Medulla oblongata (tissue), 1 donor: ENCODE measurements around the gene TST.

Source experiments
- DNase-seq: peaks from one replicate; pipeline ENCODE4 v3.0.0-alpha.2; 2015; ENCODE audit errors: extremely low spot score

The TST gene

DNA sequence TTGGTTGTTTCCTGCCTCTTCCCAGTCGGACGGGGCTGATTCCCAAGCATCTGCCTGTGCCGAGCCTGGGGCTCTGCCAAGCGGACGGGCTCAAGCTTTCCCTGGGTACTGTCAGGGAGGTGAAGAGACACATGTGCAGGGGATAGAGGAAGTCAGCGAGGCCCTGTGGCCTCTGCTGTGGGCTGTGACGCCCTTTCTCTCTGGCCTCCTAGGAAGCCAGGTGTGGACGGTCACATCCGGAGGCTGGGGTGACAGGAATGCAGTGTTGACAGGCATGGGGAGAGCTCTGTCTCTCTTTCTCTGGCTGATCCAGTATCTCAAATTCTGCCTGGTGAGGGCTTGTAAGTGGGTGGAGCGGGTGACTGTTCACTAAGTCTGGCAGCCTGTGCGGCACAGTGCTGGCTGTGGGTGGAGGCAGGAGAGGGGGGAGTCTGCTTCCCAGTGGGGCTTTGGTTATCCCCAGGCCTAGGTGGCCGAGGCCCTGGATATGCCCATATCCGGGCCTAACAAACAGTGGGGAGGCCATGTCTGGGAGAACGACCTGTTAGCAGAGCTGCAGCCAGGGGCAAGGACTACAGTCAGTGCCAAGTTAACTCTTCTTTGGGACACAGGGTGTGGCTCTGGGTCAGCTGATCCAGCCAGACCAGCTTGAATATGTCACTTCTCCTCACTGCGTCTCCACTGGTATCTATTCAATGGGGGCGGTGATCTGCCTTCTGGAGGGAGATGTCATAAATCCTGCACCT lies 34.2 kb upstream of the TST start:
- no peak for DNase-seq

DNA sequence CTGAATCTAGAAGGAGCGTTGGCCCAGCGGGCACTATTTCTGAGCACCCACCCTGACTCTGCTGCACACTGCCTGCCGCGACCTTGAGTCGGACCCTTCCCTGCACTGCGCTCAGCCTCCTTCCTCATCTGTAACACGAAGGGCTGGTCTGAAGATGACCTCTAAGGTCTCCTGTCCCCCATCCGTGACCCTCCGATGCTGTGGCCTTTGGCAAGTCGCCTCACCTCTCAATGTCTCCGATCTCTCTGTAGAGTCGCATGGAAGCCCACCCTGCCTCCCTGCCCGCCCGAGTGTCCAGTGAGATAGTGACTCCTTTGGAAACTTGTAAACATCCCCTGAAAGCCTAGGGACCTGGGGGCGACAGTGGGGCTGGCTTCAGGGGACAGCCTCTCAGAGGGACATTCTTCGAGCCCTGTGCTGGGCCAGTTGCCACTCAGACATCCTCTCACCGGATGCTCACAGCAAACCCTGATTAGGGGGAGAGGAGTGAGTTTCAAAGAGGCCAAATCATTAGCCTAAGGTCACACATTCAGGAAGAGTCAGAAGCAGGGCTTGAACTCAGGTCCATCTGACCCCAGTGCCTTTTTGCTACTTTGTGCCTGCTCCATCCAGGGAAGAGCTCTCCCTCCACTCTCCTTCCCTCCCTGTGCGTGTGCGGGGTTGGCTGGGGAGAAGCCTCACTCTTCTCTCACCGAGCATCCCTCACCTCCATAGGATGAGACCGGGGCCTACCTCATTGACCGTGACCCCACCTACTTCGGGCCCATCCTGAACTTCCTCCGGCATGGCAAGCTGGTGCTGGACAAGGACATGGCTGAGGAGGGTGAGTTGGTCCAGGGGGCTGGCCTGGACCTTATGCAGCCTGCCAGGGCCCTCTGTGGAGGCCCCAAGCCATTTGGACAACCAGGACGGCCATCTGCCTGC lies 33.4 kb upstream of the TST start:
- no peak for DNase-seq

GRCh38 chr22:37051391-37052385 lies 32.4 kb upstream of the TST start, which contains the start of gene KCTD17:
TSS of gene KCTD17 (plus strand) at chr22:37051742. CDS start at chr22:37051761, 19 bp downstream.
- DNase-seq = peak; percentile 71

DNA sequence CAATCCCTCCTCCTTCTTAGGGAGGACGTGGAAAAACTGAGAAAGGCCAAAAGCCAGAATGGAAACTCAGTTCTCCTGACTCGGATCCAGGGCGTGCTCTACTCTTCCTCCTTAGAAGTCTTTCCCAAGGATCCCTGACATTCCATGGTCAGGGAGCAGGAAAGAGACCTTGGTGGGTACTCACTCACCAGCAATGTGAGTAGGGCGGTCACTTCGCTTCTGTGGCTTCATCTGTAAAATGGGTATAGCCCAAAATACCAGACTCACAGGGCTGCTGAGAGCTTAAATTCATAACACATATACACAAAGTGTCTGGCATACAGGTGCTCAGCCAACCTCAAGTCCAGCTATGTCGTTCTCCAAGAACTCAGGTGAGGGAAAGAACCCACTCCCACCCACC lies 31.7 kb upstream of the TST start:
- DNase-seq = no peak

DNA sequence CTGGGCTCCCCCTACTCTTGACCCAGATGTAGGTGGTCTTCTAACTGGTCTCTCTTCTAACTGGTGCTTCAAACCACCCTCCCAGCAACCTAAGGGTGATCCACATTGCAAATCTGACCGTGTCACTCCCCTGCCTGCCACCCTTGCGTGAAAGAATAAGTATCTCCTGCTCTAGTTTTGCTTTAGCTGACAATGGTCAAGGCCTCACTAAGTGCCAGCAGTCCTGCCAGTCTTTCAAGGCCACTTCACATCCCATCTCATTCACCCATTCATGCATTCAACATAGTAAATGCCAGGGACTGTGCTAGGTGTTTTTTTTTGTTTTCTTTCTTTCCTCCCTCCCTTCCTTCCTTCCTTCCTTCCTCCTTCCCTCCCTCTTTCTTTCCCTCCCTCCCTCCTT lies 30.0 kb upstream of the TST start:
- DNase-seq = no peak

DNA sequence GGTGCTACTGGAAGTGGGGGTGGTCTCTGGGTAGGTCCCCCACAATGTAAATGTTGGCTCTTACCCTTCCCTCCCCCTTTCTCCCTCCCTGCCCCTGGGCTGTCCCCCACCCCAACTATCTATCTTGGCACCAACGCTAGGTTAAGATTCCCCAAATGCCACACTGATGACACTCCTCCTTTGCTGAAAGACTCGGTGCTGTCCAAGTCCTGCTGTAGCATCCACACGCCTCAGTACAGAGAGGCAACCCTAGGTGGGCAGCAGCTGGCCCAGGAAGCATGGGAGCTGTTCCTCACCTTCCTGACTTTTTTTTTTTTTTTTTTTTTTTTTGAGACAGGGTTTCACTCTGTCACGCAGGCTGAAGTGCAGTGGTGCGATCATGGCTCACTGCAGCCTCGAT lies 28.9 kb upstream of the TST start:
- no peak for DNase-seq

DNA sequence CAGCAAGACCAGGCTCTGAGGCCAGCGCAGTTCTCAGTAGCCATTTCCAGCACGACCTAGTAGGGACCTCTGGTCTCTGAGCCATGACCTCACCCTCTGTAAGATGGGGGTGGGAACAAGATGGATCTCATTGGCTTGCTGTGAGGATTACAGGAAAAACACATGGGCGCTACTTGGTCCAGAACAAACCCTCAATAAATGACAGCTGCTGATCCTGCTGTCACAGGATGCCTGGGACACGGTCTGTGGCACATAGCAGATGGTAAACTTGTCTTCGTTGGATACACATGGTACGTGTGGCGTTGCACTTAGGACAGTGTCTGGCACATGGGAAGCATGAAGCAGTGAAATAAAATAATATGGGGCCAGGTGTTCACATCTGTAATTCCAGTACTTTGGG lies 27.8 kb upstream of the TST start:
- DNase-seq = no peak

GRCh38 chr22:37046589-37046988 lies 27.3 kb upstream of the TST start:
- DNase-seq = no peak

DNA sequence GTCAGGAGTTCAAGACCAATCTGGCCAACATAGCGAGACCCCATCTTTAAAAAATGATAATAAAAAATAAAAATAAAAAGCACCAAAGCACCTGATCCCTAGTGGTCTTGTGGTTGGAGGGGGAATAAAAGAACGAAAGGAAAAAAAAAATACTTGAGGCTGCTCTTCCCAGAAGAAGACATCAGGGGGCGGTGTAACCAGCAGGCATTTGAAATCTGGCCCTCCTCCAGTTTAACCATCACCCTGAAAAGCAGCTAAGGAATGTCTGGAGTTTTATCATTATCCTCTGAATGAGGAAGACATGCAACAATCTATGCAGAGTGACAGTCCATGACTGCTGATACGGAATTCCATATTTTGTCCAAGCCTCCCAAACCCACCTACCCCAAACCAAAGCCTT lies 26.7 kb upstream of the TST start:
- DNase-seq = no peak

- DNase-seq = no peak
Observed at GRCh38 chr22:37044634-37045625, 25.7 kb upstream of the TST start.

DNA sequence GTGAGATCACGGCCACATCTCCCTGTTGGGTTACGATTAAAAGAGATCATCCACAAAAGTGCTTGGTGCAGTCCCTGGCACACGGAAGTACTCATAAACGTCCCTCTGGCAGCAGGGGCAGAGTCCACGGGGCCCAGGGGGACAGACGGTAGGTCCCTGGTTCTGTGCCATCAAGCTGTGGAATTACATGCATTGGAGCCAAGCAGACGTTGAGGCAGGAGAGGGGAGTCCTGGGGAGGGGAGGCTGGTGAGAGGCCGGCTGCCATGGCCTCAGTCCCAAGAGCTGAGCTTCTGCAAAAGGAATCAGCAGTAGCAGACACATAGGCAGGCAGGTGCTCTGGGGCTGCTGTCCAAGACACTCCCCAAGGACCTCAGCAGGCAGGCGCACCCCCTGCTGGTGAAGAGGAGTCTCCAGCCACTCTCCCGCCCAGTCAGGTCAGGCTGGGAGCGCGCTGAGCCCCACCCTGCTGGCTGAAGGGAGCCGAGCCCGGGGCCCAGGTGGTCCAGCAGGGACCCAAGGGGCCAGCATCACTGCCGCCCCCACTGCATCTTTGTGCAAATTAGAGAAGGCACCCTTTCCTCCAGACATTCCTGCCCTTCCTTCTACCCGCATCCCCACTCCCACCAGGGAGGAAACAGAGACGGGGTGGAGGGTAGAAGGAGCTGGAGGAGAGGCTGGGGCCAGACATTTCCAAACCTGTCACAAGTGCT lies 24.7 kb upstream of the TST start:
- DNase-seq = no peak

GRCh38 chr22:37043209-37043827 lies 24.1 kb upstream of the TST start:
- no peak for DNase-seq

DNA sequence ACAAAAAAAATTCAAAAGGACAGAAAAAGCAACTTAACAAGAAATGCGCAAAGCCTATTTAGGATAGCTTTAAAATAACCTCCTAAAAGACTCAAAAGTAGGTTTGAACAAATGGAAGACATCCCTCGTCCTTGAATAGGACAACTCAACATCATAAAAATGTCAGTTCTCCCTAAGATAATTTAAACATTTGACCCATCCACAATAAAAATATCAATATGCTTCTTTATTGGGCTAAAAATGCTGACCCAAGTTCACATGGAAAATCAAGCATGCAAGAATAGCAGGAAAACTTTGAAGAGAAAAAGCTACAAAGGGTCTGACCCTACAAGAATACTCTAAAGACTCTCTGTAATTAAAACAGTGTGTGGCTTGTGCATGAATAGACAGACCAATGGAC lies 20.2 kb upstream of the TST start:
- no peak for DNase-seq

- no peak for DNase-seq
Observed at GRCh38 chr22:37037669-37038068, 18.4 kb upstream of the TST start.

- no peak for DNase-seq
Observed at GRCh38 chr22:37036655-37037377, 17.6 kb upstream of the TST start.

DNA sequence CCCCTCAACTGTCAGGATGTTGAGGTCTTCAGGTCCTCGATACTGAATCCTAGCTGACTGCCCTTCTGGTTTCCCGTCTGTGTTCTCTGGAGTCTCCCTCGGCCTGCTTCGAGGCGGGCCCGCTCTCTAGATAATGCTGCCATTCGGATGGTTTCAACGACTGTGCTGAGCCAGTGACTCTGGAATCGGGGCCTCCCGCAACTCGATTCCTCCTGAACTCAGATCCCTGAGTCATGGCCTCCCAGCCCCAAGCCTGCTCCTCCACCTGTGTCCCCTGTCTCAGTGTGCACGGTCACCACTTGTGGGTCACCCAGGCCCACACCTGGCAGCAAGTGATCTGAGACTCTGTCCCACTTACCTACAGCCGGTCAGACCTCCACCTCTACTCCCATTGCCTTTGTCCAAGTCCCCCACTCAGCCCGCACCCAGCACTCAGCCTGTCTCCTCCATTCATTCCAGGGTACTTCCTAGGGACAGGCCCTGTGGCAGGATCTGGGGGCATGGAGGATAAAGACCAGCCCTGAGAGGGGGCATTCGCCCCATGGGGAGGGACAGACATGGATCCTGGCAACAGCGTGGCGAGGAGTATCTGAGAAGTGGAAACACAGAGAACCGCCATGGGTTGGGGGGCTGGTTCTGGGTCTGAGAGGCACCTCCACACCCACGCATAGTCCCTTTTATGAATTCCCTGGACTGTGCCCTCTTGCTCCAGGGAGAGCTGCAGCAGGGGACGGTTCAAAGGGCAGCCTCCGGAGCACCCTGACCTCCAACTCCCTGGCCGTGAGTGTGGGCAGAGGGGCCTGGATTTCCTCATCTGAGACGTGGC lies 14.6 kb upstream of the TST start:
- no peak for DNase-seq

GRCh38 chr22:37032535-37033460 lies 13.6 kb upstream of the TST start:
- no peak for DNase-seq
